ENCODE data around the gene ZBTB45. TPM values are rescaled to one million over a fixed set of nuclear protein-coding genes. Genes with fewer than 3 reads are reported as not detected.
A peak's percentile ranks its signal among the peaks of the same experiment; 100 is the strongest.

Gene ZBTB45
- total and polyA plus RNA-seq, 9 of the 15 experiments (the other 6 are each of a cell fraction or from before 2014, with no cell fraction given): 0.08 to 16.1 (median 1.8) TPM

- TF ChIP-seq TEAD1 (CRISPR knock-in tag; IDR thresholded peaks at IDR 0.05) (peak in 1 of 2 experiments; percentile 66; a peak in 1 of 4 replicates), FUS (optimal IDR thresholded peaks at IDR 0.05; ENCODE audit: low read depth, low read length) (peak; percentile 85), RAD51 (IDR thresholded peaks at IDR 0.05; ENCODE audit: borderline replicate concordance, low read depth) (no peak), ZNF512 (tag; IDR thresholded peaks at IDR 0.05) (no peak), RBFOX2 (IDR thresholded peaks at IDR 0.05; ENCODE audit: low read depth, low read length) (peak; percentile 83), POLR2H (tag; IDR thresholded peaks at IDR 0.05; ENCODE audit: low read depth) (peak; percentile 87), RHOXF2B (CRISPR knock-in tag; conservative IDR thresholded peaks at IDR 0.05) (no peak), IRF1 (CRISPR knock-in tag; IDR thresholded peaks at IDR 0.05; ENCODE audit: borderline replicate concordance) (no peak), MYNN (IDR thresholded peaks at IDR 0.05) (peak; percentile 58), MYNN (CRISPR knock-in tag; IDR thresholded peaks at IDR 0.05) (no peak), PPARD (CRISPR knock-in tag; IDR thresholded peaks at IDR 0.05) (no peak), SMC3 (conservative IDR thresholded peaks at IDR 0.05; ENCODE audit: insufficient read depth, low read depth, low read length) (no peak), ZBTB7A (IDR thresholded peaks at IDR 0.05; ENCODE audit: borderline replicate concordance, control insufficient read depth, low read depth, low read length) (peak; percentile 96), NR4A1 (CRISPR knock-in tag; IDR thresholded peaks at IDR 0.05) (no peak), NR4A1 (tag; IDR thresholded peaks at IDR 0.05) (0 out of 2 replicates have a peak, but pooled peaks have one; percentile 19), TCF3 (CRISPR knock-in tag; IDR thresholded peaks at IDR 0.05) (no peak; the same call in 1 of the 2 replicates), MTA3 (IDR thresholded peaks at IDR 0.05; ENCODE audit: borderline replicate concordance) (peak; percentile 69), MTA1 (IDR thresholded peaks at IDR 0.05; ENCODE audit: borderline replicate concordance) (peak; percentile 91), ZNF143 (CRISPR knock-in tag; IDR thresholded peaks at IDR 0.05) (peak; percentile 95), BRF1 (IDR thresholded peaks at IDR 0.05; ENCODE audit: borderline replicate concordance, extremely low read depth, insufficient read length) (no peak), ZSCAN29 (IDR thresholded peaks at IDR 0.05) (no peak)
- TF ChIP-seq, protein P1, sequence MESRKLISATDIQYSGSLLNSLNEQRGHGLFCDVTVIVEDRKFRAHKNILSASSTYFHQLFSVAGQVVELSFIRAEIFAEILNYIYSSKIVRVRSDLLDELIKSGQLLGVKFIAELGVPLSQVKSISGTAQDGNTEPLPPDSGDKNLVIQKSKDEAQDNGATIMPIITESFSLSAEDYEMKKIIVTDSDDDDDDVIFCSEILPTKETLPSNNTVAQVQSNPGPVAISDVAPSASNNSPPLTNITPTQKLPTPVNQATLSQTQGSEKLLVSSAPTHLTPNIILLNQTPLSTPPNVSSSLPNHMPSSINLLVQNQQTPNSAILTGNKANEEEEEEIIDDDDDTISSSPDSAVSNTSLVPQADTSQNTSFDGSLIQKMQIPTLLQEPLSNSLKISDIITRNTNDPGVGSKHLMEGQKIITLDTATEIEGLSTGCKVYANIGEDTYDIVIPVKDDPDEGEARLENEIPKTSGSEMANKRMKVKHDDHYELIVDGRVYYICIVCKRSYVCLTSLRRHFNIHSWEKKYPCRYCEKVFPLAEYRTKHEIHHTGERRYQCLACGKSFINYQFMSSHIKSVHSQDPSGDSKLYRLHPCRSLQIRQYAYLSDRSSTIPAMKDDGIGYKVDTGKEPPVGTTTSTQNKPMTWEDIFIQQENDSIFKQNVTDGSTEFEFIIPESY (CRISPR knock-in tag; IDR thresholded peaks at IDR 0.05): peak; percentile 57; the same call in 1 of the 2 replicates
Observed at GRCh38 chr19:58475714-58476497, 43.7 kb downstream of the ZBTB45 start, which contains the start of gene ZNF446 (continued).

Data from K562 (cell line).